Nephron progenitor cell (in vitro differentiated cells): ENCODE data around the gene DNAL1.

Experiments used
- DNase-seq: peaks from one replicate; pipeline ENCODE4 v3.0.0; 2021
- H3K27ac Mint-ChIP-seq: 2 replicates; pipeline ENCODE4 v1.8.0; 2021; ENCODE audit warnings: mild to moderate bottlenecking, moderate library complexity, mixed read lengths
- H3K27me3 Mint-ChIP-seq: 2 replicates; pipeline ENCODE4 v1.8.0; 2021; ENCODE audit warnings: mild to moderate bottlenecking, low read depth, mixed read lengths; ENCODE audit not compliant: poor library complexity
- H3K36me3 Mint-ChIP-seq: 2 replicates; pipeline ENCODE4 v1.8.0; 2021; ENCODE audit warnings: low read depth, mixed read lengths
- H3K4me1 Mint-ChIP-seq: 2 replicates; pipeline ENCODE4 v1.8.0; 2021; ENCODE audit warnings: mixed read lengths
- H3K4me3 Mint-ChIP-seq: 2 replicates; pipeline ENCODE4 v1.8.0; 2021; ENCODE audit warnings: mild to moderate bottlenecking, moderate library complexity, mixed read lengths
- H3K9me3 Mint-ChIP-seq: 2 replicates; pipeline ENCODE4 v1.8.0; 2021; ENCODE audit warnings: mild to moderate bottlenecking, moderate library complexity, mixed read lengths
- TF ChIP-seq, protein P1 (sequence below): fragments of 200-600 bp; sonication (generic); IDR thresholded peaks from 2 replicates; pipeline ENCODE4 v1.5.0; 2021; ENCODE audit warnings: antibody characterized with exemption

The DNAL1 gene

DNA sequence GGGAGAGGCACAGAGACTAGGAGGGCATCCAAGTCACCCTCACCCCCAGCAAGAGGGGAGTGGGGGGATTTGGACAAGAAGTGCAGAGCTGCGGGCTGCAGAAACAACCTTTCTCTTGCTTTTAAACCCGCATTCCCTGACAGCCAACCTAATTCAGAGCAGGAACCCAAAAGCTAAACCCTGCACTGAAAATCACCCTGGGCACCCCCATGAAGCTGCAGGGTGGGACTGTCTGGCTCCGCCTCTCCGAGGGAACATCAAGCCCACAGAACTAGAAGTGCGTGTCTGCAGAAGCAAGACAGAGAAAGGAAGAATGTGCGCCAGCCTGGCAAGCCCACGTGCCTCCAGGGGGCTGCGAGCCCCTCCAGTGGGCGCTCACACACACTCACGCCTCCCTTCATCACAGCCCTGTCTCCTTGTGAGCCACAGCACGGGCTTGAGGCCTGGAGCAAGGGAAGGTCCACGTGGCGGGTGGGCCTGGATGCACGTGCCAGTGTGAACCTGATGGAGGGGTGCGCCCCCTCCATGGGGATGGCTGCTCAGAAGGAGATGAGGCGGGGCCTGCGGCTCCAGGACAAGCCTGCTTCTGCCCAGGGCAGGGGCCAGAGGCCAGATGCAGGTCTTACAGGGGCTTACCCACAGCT lies 97.2 kb downstream of the DNAL1 start:
- no peaks in the 10 kb centered on the region for H3K9me3 Mint-ChIP-seq
- H3K4me1 Mint-ChIP-seq = peaks cover 72% of the 10 kb centered on the region
- peaks cover 4% of the 10 kb centered on the region for H3K36me3 Mint-ChIP-seq
- peak overlapping the region; percentile 64 for H3K4me3 Mint-ChIP-seq
- H3K27me3 Mint-ChIP-seq = no peaks in the 10 kb centered on the region
- no peak for DNase-seq
- H3K27ac Mint-ChIP-seq = peak overlapping the region; percentile 96
- TF ChIP-seq, protein P1, sequence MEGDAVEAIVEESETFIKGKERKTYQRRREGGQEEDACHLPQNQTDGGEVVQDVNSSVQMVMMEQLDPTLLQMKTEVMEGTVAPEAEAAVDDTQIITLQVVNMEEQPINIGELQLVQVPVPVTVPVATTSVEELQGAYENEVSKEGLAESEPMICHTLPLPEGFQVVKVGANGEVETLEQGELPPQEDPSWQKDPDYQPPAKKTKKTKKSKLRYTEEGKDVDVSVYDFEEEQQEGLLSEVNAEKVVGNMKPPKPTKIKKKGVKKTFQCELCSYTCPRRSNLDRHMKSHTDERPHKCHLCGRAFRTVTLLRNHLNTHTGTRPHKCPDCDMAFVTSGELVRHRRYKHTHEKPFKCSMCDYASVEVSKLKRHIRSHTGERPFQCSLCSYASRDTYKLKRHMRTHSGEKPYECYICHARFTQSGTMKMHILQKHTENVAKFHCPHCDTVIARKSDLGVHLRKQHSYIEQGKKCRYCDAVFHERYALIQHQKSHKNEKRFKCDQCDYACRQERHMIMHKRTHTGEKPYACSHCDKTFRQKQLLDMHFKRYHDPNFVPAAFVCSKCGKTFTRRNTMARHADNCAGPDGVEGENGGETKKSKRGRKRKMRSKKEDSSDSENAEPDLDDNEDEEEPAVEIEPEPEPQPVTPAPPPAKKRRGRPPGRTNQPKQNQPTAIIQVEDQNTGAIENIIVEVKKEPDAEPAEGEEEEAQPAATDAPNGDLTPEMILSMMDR = no peak

DNA sequence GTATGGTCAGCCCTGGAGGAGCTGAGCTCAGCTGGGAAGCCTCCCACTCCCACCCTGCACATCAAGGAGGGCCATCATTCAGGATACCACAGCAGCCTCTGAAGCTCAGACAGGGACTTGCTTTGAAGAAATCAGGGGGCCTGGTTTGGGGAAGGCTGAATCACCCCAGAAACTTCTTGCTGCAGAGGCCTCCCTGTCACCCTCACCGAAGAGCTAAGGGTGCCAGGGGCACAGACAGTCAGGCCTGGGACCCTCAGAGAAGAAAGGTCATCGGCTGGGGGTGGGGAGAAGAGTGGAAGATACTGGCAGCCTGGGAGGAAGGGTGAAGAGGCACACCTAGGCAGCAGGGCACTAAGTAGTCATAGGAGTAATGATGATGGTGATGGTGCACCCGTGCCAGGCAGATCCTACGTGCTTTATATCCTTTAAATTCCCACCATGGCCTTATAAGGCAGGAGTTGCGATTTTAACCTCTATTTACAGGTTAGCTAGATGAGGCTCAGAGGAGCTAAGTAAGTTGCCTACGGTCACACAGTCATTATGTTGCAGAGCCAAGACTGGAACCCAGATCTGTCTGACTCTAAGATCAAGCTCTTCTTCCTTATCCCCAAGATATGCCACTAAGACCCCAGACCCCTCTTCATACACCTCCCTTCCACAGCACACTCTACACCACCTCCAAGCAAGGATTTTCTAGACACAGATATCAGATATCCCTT lies 97.9 kb downstream of the DNAL1 start:
- H3K27me3 Mint-ChIP-seq = no peaks in the 10 kb centered on the region
- H3K9me3 Mint-ChIP-seq = no peaks in the 10 kb centered on the region
- peak overlapping the region; percentile 96 for H3K27ac Mint-ChIP-seq
- H3K4me1 Mint-ChIP-seq = peaks cover 77% of the 10 kb centered on the region
- peak overlapping the region; percentile 64 for H3K4me3 Mint-ChIP-seq
- H3K36me3 Mint-ChIP-seq = no peaks in the 10 kb centered on the region
- TF ChIP-seq, protein P1 = no peak
- no peak for DNase-seq

DNA sequence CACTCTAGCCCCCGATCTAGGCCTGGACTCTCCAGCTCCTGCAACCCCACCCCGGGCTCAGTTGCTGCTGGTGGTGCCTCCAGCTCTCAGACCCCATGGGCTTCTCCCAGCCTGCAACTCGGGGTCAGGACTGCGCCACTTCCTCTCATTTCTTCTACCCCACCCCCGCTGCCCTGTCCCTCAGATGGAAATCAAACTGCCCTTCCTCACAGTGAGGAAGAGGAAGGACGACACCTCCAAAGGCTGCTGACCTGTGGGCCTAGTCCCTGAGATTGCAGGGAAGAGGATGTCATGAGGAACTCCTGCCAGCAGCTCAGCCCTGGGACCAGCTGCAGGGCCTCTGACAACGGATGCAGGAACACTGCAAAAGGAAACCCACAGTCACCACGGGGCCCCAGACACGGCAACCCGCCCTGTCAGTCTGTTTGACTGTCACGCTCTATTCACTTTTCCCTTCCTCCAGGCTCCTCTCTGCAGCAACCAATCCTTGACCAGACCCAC lies 98.7 kb downstream of the DNAL1 start:
- DNase-seq = no peak
- H3K4me3 Mint-ChIP-seq = peak overlapping the region; percentile 46

DNA sequence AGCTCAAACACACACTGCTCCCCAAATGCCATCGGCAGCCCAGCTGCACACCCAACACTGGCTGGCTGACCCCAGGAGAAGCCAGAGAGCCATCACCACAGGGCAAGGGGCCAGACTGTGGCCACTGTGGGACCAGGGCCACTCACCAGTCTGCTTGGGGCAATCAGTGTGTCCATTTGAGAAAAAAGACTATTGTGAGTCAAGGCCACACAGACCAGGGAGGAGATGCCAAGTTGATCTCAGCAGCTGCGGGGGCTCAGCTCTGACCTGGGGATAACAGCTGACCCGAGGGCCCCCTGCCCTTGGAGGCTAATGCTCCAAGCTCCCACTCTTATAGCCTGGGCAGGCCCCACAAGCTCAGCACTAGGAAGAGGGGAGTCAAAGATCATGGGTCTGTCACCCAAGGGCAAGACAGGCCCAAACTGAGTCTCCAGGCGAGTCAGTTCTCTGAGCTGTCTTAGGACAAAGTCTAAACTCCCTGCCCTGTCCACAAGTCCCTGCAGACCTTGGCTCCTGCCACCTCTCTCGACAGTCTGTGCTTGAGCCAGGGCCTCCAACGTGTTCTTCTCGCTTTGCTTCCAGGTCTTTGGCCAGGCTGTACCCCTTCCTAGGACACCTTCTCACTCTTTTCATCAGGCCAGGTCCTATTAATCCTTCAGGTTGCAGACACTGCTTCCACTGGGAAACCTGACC lies 99.5 kb downstream of the DNAL1 start:
- Mint-ChIP-seq H3K27ac (peak overlapping the region; percentile 67), H3K4me1 (peaks cover 84% of the 10 kb centered on the region), H3K36me3 (no peaks in the 10 kb centered on the region), H3K4me3 (peak overlapping the region; percentile 65), H3K27me3 (no peaks in the 10 kb centered on the region), H3K9me3 (no peaks in the 10 kb centered on the region)
- TF ChIP-seq, protein P1 = no peak
- no peak for DNase-seq

More for the DNA sequence above, 98.7 kb downstream of the DNAL1 start:
- H3K9me3 Mint-ChIP-seq = no peaks in the 10 kb centered on the region
- H3K27me3 Mint-ChIP-seq = no peaks in the 10 kb centered on the region
- no peaks in the 10 kb centered on the region for H3K36me3 Mint-ChIP-seq
- peaks cover 77% of the 10 kb centered on the region for H3K4me1 Mint-ChIP-seq
- TF ChIP-seq, protein P1 = no peak
- H3K27ac Mint-ChIP-seq = peak overlapping the region; percentile 64

DNA sequence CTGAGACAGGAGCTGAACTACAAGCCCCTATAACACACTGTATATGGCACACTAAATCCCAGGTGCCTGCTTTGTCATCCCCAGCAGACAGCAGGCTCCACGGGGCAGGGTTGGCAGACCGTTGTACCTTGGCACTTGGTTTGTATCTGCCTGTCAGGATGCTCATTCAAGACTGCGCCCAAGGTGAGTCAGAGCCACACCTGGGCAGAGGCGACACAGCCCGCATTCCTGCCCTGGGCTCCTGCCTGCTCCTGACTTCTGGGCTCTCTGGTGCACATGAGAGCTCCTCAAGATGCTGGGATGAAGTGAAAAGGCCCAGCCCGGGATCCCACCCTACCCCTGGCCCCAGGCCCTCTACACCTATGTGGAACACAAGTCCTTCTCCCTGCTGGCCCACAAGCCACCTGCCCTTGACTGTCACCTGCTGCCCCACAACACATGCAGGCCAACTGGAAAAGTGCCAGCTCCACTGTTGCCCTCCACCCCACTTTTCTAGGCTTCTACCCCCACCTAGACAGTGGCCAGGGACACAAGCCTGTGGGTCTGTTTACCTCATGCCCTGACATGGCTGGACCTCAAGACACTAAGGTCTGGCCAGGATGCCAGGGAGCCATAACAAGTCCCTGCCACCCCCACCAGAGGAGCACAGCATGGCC lies 100.2 kb downstream of the DNAL1 start:
- H3K27me3 Mint-ChIP-seq = no peaks in the 10 kb centered on the region
- H3K4me3 Mint-ChIP-seq = peak overlapping the region; percentile 65
- no peak for DNase-seq
- H3K36me3 Mint-ChIP-seq = no peaks in the 10 kb centered on the region
- H3K9me3 Mint-ChIP-seq = no peaks in the 10 kb centered on the region
- H3K27ac Mint-ChIP-seq = peak overlapping the region; percentile 67
- peaks cover 89% of the 10 kb centered on the region for H3K4me1 Mint-ChIP-seq
- TF ChIP-seq, protein P1 = no peak
